ENCODE data around the gene CLDN15.
A peak's percentile ranks its signal among the peaks of the same experiment; 100 is the strongest.

Gene CLDN15

DNA sequence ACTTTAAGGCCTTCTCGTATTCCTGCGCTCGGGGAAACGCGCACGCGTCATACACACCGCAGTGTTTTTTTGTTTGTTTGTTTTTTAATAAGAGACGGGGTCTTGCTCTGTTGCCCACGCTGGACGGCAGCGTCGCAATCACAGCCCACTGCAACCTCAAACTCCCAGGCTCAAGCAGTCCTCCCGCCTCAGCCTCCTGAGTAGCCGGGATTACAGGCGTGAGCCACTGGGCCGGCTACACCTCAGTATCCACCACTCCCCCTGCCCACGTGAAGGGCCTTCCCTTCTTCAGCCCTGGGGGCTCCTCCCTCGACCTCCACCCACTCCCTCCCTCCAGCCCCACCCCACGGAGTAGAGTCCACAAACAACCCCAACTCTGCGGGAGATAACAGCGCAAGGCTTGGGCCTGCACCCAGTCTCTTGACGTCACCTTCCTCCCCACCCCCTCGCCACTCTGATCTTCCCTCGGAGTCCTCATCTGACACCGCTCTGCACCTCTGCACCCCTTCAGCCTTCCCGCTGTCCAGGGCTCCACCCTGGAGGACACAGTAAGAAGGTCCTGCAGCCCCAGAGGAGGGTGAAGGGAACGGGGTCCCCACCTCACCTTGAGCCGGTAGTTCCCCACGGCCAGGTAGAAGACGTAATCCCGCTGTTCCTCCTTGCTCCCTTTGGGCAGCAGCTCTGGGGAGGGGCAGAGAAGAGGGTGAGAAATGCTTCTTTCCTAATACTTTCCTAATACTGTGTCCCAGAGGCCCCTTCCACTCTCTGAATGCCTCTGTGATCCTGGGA lies 2.8 kb upstream of the CLDN15 start:
- Histone ChIP-seq H3K9ac (ENCODE audit: insufficient read length) (no peak overlapping the region), H3K36me3 (ENCODE audit: insufficient read depth, low read length) (no peaks in the 10 kb centered on the region; the same call in 1 of the 2 replicates)

DNA sequence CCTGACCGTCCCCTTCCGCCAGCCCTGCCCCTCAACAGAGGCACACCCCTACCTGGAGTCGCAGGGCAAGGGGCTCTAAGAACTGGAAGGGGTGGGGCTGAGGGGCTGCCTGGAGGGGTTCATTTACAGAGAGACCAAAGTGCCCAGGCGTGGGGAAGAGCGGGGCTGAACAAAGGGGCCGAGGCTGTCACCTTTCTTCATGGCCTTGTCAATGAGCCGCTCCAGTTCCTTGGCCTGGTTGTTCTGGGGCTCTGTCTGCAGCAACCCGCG lies 2.3 kb upstream of the CLDN15 start:
- H3K9ac ChIP-seq (ENCODE audit: insufficient read length) = no peak overlapping the region
- DNase-seq (ENCODE audit: low read depth, low spot score) = no peak
- no peaks in the 10 kb centered on the region for H3K9me3 ChIP-seq (ENCODE audit: low read depth, low read length)
- H3K36me3 ChIP-seq (ENCODE audit: insufficient read depth, low read length) = no peaks in the 10 kb centered on the region; the same call in 1 of the 2 replicates
- TF ChIP-seq EZH2 (IDR thresholded peaks at IDR 0.05) = no peak
- TF ChIP-seq POLR2AphosphoS5 (IDR thresholded peaks at IDR 0.05; ENCODE audit: borderline replicate concordance, low read depth, low read length) = no peak
- TF ChIP-seq FOXP2 (optimal IDR thresholded peaks at IDR 0.05; ENCODE audit: control extremely low read depth, extremely low read length, insufficient read depth) = no peak
- H3K27ac ChIP-seq = no peak overlapping the region
- H3K4me3 ChIP-seq = no peak overlapping the region

More for the DNA sequence above, 2.8 kb upstream of the CLDN15 start:
- Histone ChIP-seq H3K27ac (no peak overlapping the region), H3K9me3 (ENCODE audit: low read depth, low read length) (no peaks in the 10 kb centered on the region), H3K4me3 (no peak overlapping the region)
- no peak for DNase-seq (ENCODE audit: low read depth, low spot score)
- TF ChIP-seq EZH2 (IDR thresholded peaks at IDR 0.05) = no peak
- TF ChIP-seq FOXP2 (optimal IDR thresholded peaks at IDR 0.05; ENCODE audit: control extremely low read depth, extremely low read length, insufficient read depth) = no peak
- TF ChIP-seq POLR2AphosphoS5 (IDR thresholded peaks at IDR 0.05; ENCODE audit: borderline replicate concordance, low read depth, low read length) = no peak

DNA sequence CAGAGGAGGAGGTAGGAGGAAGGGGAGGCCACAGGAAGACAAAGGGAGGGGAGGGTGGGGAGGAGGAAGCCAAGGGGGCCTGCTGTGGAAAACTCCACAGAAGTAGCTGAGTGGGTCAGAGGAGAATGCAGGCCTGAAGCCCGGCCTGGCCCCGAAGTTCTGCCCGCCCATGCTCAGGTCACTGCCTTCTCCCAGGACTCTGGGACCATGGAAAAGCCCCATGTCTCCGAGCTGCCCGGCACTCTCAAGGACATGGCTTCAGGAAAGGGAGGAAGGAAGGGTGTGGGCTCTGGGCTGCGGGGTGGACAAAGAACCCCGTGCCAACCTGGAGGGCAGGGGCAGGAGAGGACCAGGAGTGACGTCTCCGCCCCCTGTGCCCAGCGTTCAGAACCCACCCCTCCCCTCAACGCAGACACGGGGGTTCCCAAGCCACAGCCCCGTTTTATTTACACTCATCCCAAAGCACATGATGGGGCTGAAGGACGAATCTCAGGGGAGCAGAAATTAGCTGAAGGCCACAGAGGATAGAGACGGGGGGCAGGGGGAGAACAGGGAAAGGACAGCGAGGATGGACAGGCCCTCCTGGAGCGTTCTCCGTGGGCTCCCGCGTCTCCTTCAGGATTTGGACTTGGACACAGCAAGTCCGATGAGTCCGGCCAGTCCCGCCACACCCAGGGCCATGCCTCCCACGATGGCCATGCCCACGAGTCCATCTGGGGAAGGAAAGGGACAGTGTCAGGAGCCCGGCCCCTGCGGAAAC lies 1.8 kb upstream of the CLDN15 start:
- H3K27ac ChIP-seq = no peak overlapping the region
- no peak overlapping the region for H3K4me3 ChIP-seq
- TF ChIP-seq POLR2AphosphoS5 (IDR thresholded peaks at IDR 0.05; ENCODE audit: borderline replicate concordance, low read depth, low read length) = no peak
- no peaks in the 10 kb centered on the region for H3K9me3 ChIP-seq (ENCODE audit: low read depth, low read length)
- no peaks in the 10 kb centered on the region; the same call in 1 of the 2 replicates for H3K36me3 ChIP-seq (ENCODE audit: insufficient read depth, low read length)
- no peak overlapping the region for H3K9ac ChIP-seq (ENCODE audit: insufficient read length)
- no peak for DNase-seq (ENCODE audit: low read depth, low spot score)

DNA sequence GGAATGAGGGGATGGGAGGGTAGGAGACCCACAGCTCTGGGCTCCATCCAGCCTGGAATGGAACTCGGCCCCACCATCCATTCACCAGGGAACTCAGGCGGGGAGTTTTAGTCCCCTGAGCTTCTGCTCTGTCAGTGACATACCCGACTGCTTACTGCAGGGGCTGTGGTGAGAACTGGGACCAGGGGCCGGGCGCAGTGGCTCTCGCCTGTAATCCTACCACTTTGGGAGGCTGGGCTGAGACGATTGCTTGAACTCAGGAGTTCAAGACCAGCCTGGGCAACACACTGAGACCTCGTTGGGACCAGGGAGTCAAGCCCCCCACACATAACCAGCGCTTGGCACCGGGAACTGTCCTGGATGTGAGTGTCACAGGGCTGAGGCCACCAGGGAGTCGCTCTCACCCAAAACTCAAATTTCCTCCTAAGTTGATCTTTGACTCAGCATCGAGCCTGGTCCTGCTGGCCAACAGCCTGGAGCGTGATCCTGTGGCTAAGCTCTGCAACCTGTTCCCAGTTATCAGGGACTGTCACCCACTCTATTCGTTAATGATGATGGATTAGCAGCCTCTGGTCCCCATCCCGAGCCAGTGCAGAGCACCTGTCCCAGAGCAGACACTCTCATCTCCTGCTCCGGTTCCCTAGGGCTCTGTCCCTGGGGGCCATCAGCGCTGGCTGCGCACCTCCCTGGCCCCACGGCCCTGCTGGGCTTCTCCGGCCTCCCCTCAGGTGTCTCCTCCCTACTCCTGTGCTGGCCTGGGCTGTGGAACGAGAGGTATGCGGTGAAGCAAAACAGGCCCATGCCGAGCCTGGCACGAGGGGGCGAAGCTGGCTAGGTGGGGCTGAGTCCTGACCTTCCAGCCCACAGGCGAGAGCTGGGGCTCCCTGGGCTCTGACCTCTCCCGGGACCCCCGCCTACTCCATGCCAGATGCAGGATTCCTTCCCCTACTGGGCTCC lies 902 bp upstream of the CLDN15 start:
- peak overlapping the region; percentile 43; the same call in 1 of the 2 replicates for H3K27ac ChIP-seq
- TF ChIP-seq FOXP2 (optimal IDR thresholded peaks at IDR 0.05; ENCODE audit: control extremely low read depth, extremely low read length, insufficient read depth) (no peak), EZH2 (IDR thresholded peaks at IDR 0.05) (no peak), POLR2AphosphoS5 (IDR thresholded peaks at IDR 0.05; ENCODE audit: borderline replicate concordance, low read depth, low read length) (no peak)
- H3K36me3 ChIP-seq (ENCODE audit: insufficient read depth, low read length) = no peaks in the 10 kb centered on the region; the same call in 1 of the 2 replicates
- no peak overlapping the region for H3K9ac ChIP-seq (ENCODE audit: insufficient read length)
- no peak for DNase-seq (ENCODE audit: low read depth, low spot score)
- H3K9me3 ChIP-seq (ENCODE audit: low read depth, low read length) = no peaks in the 10 kb centered on the region
- H3K4me3 ChIP-seq = no peak overlapping the region

DNA sequence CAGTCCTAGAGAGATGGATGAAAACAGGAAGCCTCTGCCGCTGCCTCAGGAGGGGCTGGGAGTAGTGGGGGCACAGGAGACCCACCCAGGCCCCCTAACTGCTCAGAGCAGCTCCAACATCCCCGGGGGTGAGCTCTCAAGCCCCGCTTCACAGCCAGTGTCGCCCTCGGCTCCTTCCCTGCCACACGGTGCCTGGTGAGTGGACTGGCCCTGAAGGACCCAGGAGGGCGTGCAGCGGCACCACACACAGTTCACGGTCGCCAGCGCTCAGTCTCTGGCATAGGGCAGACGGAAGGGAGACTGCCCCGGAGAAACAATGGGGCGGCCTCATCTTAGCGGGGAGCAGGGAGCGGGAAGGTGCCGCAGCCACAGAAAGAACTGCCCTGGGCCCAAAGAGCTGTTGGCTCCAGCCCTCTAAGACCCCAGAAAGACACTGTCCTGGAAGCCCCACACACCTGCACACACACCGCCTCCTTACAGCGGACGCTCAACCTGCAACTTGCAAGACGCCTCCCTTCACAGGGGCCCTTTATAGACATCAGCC lies 1.2 kb downstream of the CLDN15 start:
- Histone ChIP-seq H3K36me3 (ENCODE audit: insufficient read depth, low read length) (no peaks in the 10 kb centered on the region; the same call in 1 of the 2 replicates), H3K9ac (ENCODE audit: insufficient read length) (no peak overlapping the region), H3K9me3 (ENCODE audit: low read depth, low read length) (no peaks in the 10 kb centered on the region), H3K27ac (no peak overlapping the region), H3K4me3 (no peak overlapping the region)
- TF ChIP-seq EZH2 (IDR thresholded peaks at IDR 0.05) (no peak), FOXP2 (optimal IDR thresholded peaks at IDR 0.05; ENCODE audit: control extremely low read depth, extremely low read length, insufficient read depth) (no peak), POLR2AphosphoS5 (IDR thresholded peaks at IDR 0.05; ENCODE audit: borderline replicate concordance, low read depth, low read length) (no peak)
- no peak for DNase-seq (ENCODE audit: low read depth, low spot score)

DNA sequence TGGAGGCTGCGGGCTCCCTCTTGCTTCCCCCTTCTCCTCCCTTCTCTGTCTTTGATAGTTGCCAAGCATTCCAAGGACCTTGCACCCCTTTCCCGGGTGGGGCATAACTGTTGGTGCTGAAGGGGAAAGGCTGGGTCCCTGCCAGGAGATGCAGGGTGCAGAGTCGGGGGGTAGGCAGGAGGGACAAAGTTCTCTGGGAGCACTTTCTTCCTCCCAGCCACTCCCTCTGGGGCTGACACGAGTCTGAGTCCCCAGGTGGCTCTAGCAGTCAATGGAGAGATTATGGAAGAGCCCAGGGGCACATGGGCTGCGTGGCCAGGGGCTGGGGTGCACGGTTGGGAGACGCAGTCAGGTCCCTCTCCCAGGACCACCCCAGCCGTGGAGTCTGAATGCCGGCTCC lies 2.1 kb downstream of the CLDN15 start:
- TF ChIP-seq FOXP2 (optimal IDR thresholded peaks at IDR 0.05; ENCODE audit: control extremely low read depth, extremely low read length, insufficient read depth) = no peak
- TF ChIP-seq EZH2 (IDR thresholded peaks at IDR 0.05) = no peak
- TF ChIP-seq POLR2AphosphoS5 (IDR thresholded peaks at IDR 0.05; ENCODE audit: borderline replicate concordance, low read depth, low read length) = no peak
- Histone ChIP-seq H3K36me3 (ENCODE audit: insufficient read depth, low read length) (no peaks in the 10 kb centered on the region; the same call in 1 of the 2 replicates), H3K27ac (no peak overlapping the region), H3K9me3 (ENCODE audit: low read depth, low read length) (no peaks in the 10 kb centered on the region), H3K4me3 (no peak overlapping the region), H3K9ac (ENCODE audit: insufficient read length) (no peak overlapping the region)
- no peak for DNase-seq (ENCODE audit: low read depth, low spot score)

DNA sequence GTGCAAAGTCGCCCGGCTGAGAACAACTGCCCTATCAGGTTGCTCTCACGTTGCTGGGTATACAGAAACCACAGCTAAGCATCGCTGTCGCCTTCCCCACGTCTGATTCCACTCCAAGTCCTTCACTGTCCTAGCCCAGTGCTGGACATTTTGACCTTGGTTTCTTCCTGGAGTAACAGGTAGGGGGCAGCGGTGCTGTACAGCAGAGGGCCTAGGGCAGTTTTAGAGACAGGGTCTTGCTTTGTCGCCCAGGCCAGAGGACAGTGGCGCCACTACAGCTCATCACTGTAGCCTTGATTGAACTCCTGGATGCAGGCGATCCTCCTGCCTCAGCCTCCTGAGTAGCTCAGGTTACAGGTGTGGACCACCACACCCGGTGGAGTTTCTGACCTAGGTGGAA lies 2.6 kb downstream of the CLDN15 start:
- Histone ChIP-seq H3K27ac (no peak overlapping the region), H3K4me3 (no peak overlapping the region), H3K9me3 (ENCODE audit: low read depth, low read length) (no peaks in the 10 kb centered on the region), H3K36me3 (ENCODE audit: insufficient read depth, low read length) (no peaks in the 10 kb centered on the region), H3K9ac (ENCODE audit: insufficient read length) (no peak overlapping the region)
- DNase-seq (ENCODE audit: low read depth, low spot score) = no peak
- TF ChIP-seq FOXP2 (optimal IDR thresholded peaks at IDR 0.05; ENCODE audit: control extremely low read depth, extremely low read length, insufficient read depth) (no peak), EZH2 (IDR thresholded peaks at IDR 0.05) (no peak), POLR2AphosphoS5 (IDR thresholded peaks at IDR 0.05; ENCODE audit: borderline replicate concordance, low read depth, low read length) (no peak; the same call in 1 of the 2 replicates)

Measured in SK-N-MC (cell line).